Measurements from ENCODE around the gene RUFY3.
A peak's percentile ranks its signal among the peaks of the same experiment; 100 is the strongest.
"Not testable (repeated sequence)": the region's sequence is repeated elsewhere in the genome, so short reads cannot be mapped to it uniquely, and the experiment has no call there.

Gene RUFY3

GRCh38 chr4:70839589-70840093, 117.9 kb downstream of the RUFY3 start, which contains the start of gene GRSF1:
TSS of gene GRSF1 (minus strand) at chr4:70839890. CDS start at chr4:70839827, 63 bp downstream.
- DNase-seq = peak; percentile 26 to 95 (median 83)

DNA sequence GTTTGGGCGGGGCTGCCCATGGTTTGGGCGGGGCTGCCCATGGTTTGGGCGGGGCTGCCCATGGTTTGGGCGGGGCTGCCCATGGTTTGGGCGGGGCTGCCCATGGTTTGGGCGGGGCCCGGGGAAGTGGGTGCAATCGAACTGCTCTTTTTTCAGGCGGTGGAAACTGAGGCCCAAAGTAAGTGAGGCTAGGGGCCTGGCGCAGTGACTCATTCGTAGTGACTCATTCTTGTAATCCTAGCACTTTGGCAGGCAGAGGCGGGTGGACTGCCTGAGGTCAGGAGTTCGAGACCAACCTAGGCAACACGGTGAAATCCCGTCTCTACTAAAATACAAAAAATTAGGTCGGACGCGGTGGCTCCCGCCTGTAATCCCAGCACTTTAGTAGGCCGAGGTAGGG, 118.4 kb downstream of the RUFY3 start:
- DNase-seq = peak in 26 of 51 donors; percentile 1 to 62 (median 31)

DNA sequence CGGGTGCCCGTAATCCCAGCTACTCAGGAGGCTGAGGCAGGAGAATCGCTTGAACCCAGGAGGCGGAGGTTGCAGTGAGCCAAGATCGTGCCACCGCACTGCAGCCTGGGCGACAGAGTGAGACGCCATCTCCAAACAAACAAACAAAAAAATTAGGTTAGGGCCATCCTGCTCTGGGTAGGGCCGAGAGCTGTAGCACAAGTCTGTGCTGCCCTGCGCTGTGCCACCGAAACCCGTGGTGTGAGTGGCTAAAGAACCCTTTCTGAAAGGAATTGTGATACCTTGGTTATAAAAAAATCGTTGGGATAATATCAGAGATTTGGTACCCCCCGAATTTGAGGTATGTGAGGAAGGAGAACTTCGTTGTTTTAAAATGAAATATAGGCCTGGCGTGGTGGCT, 118.9 kb downstream of the RUFY3 start:
- not testable (repeated sequence) for DNase-seq

GRCh38 chr4:70841211-70841610, 119.4 kb downstream of the RUFY3 start:
- no peak for DNase-seq

DNA sequence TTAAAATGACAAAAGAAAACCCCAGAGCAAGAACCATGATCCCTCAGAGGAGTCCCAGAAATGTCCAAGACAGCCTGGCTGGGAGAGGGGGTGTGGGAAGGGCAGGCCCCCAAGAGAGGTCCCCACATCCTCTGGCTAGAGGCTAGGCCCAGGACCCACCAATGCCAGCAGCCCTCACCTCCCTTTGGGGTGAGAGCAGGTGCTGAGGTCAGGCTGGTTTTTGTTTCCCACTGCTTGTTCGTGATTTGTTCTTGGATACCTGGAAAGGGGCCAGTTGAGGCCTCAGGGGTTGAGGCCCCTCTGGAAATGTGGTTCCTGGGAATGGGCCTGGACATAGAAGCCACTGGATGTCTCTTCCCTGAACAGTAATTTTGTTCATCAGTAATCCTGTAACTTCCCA, 120.2 kb downstream of the RUFY3 start:
- no peak for DNase-seq

GRCh38 chr4:70842761-70843435, 121.1 kb downstream of the RUFY3 start:
- DNase-seq = no peak

GRCh38 chr4:70844180-70844579, 122.4 kb downstream of the RUFY3 start:
- no peak for DNase-seq

- DNase-seq = no peak
These were observed 127.5 kb downstream of the RUFY3 start for GRCh38 chr4:70849291-70849690.

DNA sequence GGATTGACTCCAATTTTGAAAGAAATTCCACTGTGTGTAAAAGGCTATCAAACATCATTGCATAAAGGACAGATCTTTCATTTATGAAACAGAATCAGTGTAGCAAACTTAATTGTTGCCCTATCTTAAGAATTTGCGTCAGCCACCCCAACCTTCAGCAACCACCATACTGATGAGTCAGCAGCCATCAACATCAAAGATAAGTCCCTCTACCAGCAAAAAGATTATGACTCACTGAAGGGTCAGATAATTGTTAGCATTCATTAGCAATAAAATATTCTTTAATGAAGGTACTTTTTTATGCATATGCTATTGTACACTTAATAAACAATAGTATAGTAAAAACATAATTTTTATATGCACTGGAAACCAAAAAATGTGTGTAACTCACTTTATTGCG, 133.7 kb downstream of the RUFY3 start:
- DNase-seq = no peak

Measured in hypothalamus (tissue), 51 donors.